ENCODE measurements around the gene MB21D2. TPM values are rescaled to one million over a fixed set of nuclear protein-coding genes. Genes with fewer than 3 reads are reported as not detected.

The MB21D2 gene
- polyA plus RNA-seq, 3 donors = 16.0 to 17.0 (median 16.3) TPM

DNA sequence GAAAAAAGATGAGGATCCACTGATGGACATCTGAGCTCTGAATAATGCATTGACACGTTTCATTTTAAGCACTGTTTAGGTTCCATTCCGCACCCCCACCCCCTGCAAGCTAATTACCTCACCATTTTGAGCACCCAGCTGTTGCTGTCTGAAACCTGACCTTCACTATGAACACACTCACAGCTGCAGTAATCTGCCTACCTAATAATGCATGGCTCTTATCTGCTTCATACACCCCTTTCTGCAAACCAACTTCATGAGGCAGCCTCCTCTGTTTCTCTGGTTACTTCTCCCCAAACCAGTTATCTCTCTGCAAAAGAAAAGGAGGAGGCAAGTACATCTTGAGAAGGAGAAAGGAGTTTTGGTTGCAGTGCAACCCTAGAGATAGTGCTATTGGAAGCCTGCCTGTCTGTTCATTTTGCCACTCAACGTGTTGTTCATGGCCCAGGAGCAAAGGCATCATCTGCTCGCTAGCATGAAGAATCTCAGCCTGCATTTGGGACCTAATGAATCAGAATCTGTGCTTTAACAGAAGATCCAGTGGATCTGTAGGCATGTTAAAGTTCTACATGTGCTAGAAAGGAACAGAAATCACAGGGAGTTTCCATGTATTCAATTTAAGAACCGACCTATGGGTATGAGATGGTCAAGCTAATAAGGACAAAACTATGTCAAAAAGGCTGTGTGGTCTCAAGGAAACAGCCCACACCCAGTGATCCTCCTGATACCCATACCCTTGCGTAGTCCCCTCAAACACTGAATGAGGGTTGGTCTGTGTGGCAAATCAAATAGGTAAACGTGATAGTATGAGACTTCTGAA is 87.2 kb downstream of the MB21D2 start:
- DNase-seq (ENCODE audit: extremely low read depth in 1 of 11, low read depth in 9 of 11, low spot score in 4 of 11) = no peak

DNA sequence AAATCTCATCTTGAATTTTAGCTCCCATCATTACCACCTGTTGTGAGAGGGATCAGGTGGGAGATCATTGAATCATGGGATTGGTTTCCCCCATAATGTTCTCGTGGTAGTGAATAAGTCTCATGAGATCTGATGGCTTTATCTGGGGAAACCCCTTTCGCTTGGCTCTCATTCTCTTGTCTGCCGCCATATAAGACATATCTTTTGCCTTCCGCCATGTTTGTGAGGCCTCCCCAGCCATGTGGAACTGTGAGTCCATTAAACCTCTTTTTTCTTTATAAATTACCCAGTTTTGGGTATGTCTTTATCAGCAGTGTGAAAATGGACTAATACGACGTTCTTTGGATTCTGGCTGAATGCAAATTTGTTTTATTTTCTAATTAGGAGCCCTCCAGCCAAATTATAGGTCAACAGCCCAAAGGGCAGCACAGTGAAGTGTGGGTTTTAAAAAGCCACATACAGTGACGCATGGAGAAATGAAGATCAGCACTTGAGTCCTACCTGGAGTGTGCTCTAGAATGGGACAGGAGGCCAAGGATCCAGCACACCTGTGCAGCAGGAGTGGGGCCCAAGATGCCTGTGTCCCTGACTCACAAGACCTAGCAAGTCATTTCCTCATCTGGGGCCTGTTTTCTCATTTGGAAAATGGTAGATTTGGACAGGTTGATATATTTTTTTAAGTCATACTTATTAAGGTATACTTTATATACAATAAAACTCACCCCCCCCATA is 89.6 kb downstream of the MB21D2 start:
- no peak for DNase-seq (ENCODE audit: extremely low read depth in 1 of 11, low read depth in 9 of 11, low spot score in 4 of 11)

DNA sequence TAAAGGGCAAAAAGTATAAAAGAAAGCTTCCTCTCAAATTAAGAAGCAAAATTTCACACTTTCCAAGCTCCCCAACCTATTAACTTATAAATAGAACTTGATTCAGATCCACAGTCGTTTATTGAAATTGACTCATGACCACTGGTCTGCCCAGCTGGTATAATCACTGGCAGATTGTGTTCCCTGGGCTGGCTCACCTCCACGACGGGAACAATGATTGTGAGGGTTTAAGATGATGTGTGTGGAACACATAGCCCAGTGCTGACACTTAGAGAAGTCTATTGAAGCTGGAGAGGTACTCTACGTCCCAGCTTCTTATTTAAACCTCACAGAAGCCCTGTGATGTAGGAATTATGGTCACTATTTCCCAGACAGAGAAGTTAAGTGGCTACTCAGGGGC is 90.4 kb downstream of the MB21D2 start:
- DNase-seq (ENCODE audit: extremely low read depth in 1 of 11, low read depth in 9 of 11, low spot score in 4 of 11) = no peak

DNA sequence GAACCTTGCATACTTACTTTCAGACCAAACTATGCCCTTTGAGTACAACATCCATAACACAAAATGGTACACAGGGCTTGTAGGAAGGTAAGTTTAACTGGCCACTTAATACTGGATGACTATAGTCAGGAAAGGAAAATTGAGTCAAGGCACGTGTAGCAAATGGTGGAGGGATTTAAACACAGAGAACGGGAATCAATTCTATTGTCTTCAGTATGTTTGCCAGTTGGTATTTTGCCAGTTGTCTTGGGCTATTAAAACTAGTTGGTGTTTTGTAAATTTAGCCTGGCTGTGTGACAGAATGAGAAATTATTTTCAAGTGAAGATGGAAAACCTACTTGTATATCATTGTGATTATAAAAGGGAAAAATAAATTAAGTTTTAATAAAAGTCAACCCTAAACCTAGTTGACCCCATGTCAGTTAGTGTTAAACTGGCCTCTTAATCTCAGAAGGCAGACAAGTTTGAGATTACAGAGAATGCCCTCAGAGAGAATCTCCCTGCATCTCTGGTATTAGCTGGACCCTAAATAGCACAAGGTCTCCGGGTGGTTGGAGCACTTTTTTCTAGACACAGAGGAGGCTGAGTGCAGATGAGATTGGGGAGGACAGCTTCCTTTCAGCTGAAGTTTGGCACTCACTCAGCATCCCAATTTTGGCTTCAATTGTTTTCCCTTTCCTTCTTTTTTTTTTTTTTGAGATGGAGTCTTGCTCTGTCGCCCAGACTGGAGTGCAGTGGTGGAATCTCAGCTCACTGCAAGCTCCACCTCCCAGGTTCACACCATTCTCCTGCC is 91.2 kb downstream of the MB21D2 start:
- no peak for DNase-seq (ENCODE audit: extremely low read depth in 1 of 11, low read depth in 9 of 11, low spot score in 4 of 11)

DNA sequence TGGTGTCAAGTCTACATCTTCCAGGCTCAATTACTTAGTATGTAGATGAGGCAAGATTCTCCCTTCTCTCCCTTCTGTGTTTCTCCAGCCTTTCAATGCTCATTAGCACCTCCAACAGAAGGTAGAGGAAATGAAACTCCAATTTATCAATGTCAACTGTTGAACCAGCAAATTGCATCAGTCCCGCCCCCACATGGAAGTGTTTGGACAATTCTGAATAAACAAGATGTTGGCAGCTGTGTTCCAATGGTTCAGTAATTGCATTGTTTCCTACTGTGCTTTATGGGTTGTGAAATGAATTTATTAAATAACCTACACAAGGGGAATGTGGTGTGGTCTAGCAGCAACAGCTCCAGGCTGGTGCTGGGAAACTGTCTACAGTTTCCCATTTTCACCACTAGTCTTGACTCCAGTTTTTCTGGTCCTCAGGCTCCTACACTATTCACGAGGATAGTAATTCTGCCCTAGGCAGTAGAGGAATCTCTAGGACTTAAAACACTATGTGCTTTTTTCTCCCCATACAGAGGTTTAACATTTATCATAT is 91.9 kb downstream of the MB21D2 start:
- peak in 7 of 11 donors; percentile 48 to 82 (median 61) for DNase-seq (ENCODE audit: extremely low read depth in 1 of 11, low read depth in 9 of 11, low spot score in 4 of 11)

DNA sequence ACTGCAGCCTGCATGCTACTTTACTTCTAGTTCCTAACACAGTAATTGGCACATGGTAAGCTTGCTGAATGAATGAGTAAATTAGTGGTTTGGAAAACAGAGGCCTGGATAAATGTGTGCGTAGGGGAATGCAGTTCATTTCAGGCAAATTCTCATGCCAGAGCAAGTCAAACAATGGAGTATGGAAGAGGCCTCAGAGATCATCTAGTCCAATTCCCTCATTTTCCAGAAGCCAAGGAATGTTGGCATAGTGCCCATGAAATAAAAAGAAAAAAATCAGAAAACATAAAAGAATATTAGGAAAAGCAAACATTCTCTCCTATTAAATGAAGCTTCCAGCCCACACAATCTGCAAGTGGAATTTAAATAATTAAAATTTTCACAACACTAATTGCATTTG is 92.4 kb downstream of the MB21D2 start:
- DNase-seq (ENCODE audit: extremely low read depth in 1 of 11, low read depth in 9 of 11, low spot score in 4 of 11) = no peak

DNA sequence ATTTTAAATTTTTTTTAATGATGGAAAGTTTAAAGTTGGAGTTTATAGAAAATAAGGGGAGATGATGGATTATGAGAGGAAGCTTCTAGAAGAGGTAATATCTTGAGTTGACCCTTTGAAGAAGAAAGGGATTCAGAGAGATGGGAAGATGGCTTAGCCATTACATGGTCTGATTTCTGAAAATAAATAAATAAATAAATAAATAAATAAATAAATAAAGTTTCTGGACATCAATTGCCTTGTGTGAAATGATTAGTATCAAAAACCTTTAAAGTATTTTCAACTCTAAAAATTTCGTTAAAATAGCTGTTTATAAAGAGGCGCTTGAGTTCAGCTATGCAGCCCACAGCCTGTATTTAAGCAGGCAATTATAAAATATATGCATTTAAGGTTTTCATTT is 93.3 kb downstream of the MB21D2 start:
- no peak for DNase-seq (ENCODE audit: extremely low read depth in 1 of 11, low read depth in 9 of 11, low spot score in 4 of 11)

DNA sequence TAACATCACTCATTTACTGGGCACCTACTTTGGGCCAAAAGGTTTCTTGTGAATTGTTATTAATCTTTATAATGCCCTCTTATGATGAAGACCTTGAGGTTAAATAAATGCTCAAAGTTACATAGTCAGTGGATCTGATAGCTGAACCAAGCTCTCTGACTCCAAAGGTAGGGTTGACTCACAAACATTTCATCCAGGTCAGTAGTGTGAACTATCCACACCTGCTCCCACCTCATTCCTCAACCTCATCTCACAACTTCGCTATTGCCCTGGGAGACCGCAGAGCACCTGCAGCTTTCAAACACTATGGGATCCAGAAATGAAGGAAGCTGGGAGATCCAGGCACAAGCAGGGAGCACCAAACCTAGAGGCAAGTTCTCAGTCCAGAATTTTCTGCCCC is 96.5 kb downstream of the MB21D2 start:
- DNase-seq (ENCODE audit: extremely low read depth in 1 of 11, low read depth in 9 of 11, low spot score in 4 of 11) = no peak

DNA sequence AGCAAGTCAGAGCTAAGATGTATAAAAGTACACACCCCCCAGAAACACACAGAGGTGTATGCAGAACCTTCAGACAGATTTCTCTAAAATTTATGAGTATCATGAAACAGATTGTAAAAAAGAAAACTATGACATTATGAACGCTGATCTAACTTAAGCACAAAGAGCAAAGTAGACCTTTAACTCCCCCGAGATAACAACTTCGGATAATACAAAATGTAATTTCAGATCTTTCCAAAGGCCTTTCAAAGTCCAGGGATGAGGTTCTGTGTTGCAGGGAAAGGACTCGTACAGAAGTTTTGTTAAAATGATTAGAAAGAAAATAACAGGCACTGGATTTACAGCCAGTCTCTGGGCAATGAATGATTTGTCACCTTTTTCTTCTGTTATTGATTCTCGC is 97.5 kb downstream of the MB21D2 start:
- DNase-seq (ENCODE audit: extremely low read depth in 1 of 11, low read depth in 9 of 11, low spot score in 4 of 11) = no peak

DNA sequence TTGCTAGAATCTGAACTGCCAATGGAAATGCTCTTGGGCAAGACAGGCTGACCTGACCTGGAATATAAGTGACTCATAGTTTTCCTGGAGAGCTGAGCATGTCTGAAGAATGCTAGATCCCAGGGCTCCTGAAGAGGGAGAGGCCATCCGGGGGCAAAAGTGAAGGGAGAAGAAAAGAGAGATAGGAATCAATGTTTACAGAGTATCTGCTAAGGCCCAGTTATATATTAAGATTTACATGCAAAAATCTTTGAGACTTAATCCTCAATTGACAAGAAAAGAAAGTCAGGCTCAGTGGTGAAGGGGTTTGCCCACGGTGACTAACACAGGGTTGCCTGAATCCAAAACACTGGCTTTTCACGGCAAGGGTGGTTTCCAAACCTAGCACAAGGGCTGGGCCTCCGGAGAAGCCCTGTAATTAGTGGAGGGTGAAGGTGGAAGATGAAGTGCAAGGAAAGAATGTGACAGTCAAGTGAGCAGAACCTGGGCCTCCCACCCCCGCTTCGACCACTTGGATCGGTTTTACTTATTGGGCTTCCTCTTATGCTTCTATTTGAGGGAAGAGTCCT is 98.6 kb downstream of the MB21D2 start:
- DNase-seq (ENCODE audit: extremely low read depth in 1 of 11, low read depth in 9 of 11, low spot score in 4 of 11) = no peak

DNA sequence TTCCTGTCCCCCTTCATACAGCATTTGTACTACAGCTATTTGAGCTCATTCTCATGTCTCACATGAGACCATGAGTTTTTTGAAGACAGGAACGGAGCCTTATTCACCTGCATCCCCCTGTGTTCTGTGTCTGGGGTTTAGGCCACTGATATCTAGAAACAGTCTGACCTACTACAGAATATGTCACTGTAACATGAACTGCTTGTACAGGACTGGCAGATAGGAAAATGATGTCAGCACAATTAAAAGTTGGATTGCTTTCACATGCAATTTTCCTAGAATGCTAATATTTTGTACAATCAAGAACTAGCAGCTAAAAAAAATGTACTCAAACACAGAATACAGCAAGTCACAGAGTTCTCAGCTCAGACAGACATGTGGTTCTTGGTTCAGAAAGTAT is 99.5 kb downstream of the MB21D2 start:
- DNase-seq (ENCODE audit: extremely low read depth in 1 of 11, low read depth in 9 of 11, low spot score in 4 of 11) = no peak

DNA sequence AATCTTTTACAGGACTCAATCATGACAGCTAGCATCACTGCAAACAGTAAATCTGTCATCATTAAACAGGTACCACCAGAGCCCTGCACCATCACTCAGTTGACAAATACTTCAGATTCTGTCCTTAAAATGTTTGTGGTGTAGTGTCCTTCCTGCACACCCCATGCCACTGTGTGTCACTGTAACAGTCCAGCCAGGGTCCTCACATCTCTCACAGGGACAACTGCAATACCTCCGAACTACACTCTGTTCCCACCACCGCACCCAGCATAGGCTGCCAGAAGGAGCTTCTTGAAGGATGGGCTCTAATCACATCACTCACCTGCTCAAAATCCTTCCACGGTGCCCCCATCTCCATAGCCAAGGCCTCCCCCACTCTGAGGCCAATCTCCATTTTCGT is 100.2 kb downstream of the MB21D2 start:
- no peak for DNase-seq (ENCODE audit: extremely low read depth in 1 of 11, low read depth in 9 of 11, low spot score in 4 of 11)

DNA sequence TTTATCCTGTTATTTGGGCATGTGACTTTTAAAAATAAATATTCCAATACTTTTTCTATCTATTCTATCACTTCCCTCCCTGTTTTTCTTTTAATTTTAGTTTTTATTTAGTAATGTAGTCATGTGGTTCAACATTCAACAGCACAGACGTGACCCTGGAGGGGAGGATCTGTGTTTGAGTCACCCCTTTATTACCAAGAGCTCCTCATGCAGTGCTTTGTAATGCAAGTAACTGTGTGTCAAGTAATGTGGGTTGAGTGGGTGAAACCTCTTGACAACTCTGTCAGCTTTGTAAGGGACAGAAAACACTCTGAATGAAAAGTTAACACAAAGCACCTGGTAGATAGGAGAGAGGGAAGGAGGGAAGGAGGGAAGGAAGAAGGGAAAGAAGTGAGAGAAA is 100.6 kb downstream of the MB21D2 start:
- no peak for DNase-seq (ENCODE audit: extremely low read depth in 1 of 11, low read depth in 9 of 11, low spot score in 4 of 11)

DNA sequence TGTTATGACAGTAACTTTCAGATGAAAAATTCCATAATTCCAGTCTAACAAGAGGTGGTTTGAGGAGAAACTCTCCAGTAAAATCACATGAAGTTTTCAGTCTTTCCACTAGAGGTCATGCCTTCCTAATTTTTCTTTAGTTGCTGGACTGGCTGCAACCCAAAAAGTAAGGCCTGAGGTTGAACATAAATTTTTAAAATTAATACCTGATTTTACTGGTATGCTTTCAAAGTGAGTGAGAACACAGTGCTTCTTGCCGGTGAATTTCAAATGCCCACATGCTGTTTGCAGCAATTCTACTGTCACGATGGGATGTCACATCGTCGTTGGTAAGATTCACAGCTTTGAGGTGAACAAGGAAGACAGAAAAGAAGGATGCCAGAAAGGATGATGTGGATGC is 101.3 kb downstream of the MB21D2 start:
- DNase-seq (ENCODE audit: extremely low read depth in 1 of 11, low read depth in 9 of 11, low spot score in 4 of 11) = peak in 8 of 11 donors; percentile 26 to 55 (median 42)

DNA sequence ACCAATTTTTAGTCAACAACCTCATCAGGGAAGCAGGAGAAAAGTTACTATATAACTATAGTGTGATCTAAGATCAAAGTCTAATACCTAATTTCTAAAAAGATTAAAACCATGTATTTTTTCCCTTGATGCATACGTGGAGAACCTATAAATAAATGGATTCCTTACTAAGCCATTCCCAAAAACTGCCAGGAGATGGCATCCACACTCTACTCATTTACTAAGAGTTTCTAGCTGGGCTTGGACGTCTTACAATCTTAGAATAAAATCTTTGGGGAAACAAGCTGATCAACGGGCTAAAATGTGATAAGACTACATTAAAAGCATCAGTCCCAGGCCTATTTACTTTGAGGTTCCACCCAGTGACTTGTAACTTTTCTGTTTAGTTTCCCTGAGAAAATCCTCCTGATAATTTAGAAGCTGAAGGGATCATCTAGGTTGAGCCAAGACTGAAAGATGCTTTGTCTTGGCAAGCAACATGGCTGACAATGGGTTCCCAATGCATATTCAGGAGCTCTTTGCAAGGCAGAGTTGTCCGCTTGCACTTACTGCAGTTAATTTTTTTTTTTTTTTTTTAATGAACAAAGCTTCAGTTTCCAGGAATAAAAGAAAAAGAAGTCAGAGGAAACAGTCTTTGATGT is 104.8 kb downstream of the MB21D2 start:
- peak in 9 of 11 donors; percentile 34 to 57 (median 46) for DNase-seq (ENCODE audit: extremely low read depth in 1 of 11, low read depth in 9 of 11, low spot score in 4 of 11)

DNA sequence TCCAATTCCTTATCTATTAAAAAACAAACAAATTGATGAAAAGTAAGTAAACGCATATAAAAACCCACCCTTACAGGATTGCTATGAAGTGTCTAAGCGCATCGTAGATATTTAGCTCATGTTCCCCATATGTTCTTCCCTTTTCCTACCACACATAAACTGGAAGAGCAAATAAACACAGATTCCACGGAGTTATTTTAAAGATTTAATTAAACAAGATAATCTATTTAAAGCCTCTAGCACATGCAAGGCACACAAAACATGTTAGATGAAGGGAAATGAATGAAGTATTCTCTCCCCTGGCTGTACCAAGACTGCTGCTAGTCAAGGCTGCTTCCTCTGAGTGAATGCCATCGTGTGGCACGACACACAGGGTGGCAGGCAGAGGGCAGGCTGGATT is 111.9 kb downstream of the MB21D2 start:
- no peak for DNase-seq (ENCODE audit: extremely low read depth in 1 of 11, low read depth in 9 of 11, low spot score in 4 of 11)

DNA sequence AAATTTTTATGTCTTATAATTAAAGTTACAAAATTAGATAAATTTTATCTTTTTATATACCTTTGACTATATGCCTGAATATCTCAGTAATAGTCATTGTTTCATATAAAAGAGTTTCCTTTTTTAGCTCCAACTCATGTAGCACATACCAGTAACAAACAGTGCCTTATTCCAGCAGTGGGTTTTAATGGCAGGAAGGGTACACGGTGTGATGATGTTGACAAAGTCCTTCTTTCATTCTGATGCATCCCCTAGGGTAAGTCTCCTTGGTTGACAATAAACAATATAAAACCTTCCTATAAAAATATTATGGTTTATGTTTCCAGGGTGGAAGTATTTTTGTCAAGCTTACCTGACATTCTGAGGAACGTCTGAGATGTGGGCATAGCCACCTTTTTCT is 113.2 kb downstream of the MB21D2 start:
- no peak for DNase-seq (ENCODE audit: extremely low read depth in 1 of 11, low read depth in 9 of 11, low spot score in 4 of 11)

DNA sequence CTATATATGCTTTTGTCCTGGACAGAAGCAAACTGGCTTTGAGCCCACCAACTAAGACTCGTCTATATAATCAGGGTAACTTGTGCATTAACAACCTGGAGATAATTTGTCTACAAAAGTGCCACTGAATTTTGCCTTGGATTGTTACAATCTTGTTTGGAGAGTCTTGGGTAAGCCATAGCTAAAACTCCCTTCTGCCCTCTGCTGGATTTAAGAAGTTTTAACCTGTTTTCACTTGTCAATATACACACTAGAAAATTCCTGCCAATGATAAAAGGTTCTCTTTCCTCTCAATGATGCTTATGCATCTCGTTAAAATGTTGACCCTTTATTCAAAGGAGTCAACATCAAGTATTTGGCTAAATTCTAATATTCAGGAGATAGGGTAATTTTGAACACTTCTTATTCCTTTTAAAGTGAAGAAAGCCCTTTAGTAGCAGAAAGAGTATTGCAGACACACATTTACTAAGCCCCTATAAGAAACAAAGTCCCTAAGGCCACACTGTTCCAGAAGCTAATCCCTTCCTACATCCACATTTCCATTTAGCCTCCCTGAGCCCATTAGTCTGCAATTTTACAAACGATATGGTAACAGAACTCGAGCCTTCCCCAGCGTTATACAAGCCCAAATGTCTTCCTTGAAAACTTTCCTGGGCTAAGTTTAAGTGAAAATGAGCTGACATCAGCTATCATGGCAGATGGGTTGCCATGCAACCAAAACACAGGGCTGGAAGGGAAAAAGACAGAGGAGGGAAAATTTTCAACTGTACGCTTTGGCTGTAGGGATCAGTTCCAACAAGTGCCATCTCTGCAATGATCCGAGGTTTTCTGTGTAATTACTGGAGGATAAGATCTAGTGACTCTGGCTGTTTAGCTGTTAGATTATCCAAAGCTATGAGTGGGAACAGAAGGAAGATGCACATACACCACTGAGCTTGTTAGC is 114.4 kb downstream of the MB21D2 start:
- DNase-seq (ENCODE audit: extremely low read depth in 1 of 11, low read depth in 9 of 11, low spot score in 4 of 11) = peak in 1 of 11 donors; percentile 33
